Measurements from ENCODE around the gene MAFG. TPM values are rescaled to one million over a fixed set of nuclear protein-coding genes. Genes with fewer than 3 reads are reported as not detected.
A peak's percentile ranks its signal among the peaks of the same experiment; 100 is the strongest.
"Not testable (repeated sequence)": the region's sequence is repeated elsewhere in the genome, so short reads cannot be mapped to it uniquely, and the experiment has no call there.

MAFG gene
- total RNA-seq, 2 experiments from 2014 or later = 13.5 to 14.8 TPM

- H3K27ac Mint-ChIP-seq = no peak overlapping the region
- no peaks in the 10 kb centered on the region for H3K9me3 Mint-ChIP-seq
- intact Hi-C loops (cut with micrococcal nuclease) = no loop called here
- peaks cover 34% of the 10 kb centered on the region for H3K4me1 Mint-ChIP-seq (ENCODE audit: low read depth)
- DNase-seq = no peak
- H3K36me3 Mint-ChIP-seq (ENCODE audit: low read depth) = peaks cover 3% of the 10 kb centered on the region
- CTCF ChIA-PET = no interaction called here
- H3K27me3 Mint-ChIP-seq (ENCODE audit: low read depth) = no peaks in the 10 kb centered on the region
- H3K4me3 Mint-ChIP-seq = no peak overlapping the region
Measured at GRCh38 chr17:81922566-81923301, 4.8 kb downstream of the MAFG start.

GRCh38 chr17:81921996-81922565 lies 5.5 kb downstream of the MAFG start:
- H3K36me3 Mint-ChIP-seq (ENCODE audit: low read depth) = peaks cover 3% of the 10 kb centered on the region
- no peak overlapping the region for H3K27ac Mint-ChIP-seq
- intact Hi-C loops (cut with micrococcal nuclease) = no loop called here
- H3K27me3 Mint-ChIP-seq (ENCODE audit: low read depth) = no peaks in the 10 kb centered on the region
- no peak overlapping the region for H3K4me3 Mint-ChIP-seq
- DNase-seq = no peak
- H3K4me1 Mint-ChIP-seq (ENCODE audit: low read depth) = peaks cover 37% of the 10 kb centered on the region
- CTCF ChIA-PET = no interaction called here
- H3K9me3 Mint-ChIP-seq = no peaks in the 10 kb centered on the region

- no peak for DNase-seq
- Mint-ChIP-seq H3K27ac (no peak overlapping the region), H3K4me3 (no peak overlapping the region), H3K4me1 (ENCODE audit: low read depth) (peaks cover 42% of the 10 kb centered on the region), H3K27me3 (ENCODE audit: low read depth) (no peaks in the 10 kb centered on the region), H3K9me3 (no peaks in the 10 kb centered on the region), H3K36me3 (ENCODE audit: low read depth) (peaks cover 3% of the 10 kb centered on the region)
- intact Hi-C loops (cut with micrococcal nuclease) = no loop called here
- CTCF ChIA-PET = no interaction called here
Measured at GRCh38 chr17:81921537-81921862, 6.0 kb downstream of the MAFG start.

GRCh38 chr17:81920612-81921536 lies 6.7 kb downstream of the MAFG start:
- DNase-seq = no peak
- Mint-ChIP-seq H3K36me3 (ENCODE audit: low read depth) (peaks cover 4% of the 10 kb centered on the region), H3K4me3 (no peak overlapping the region), H3K27ac (no peak overlapping the region), H3K27me3 (ENCODE audit: low read depth) (no peaks in the 10 kb centered on the region), H3K9me3 (no peaks in the 10 kb centered on the region), H3K4me1 (ENCODE audit: low read depth) (peaks cover 42% of the 10 kb centered on the region)
- CTCF ChIA-PET = no interaction called here
- intact Hi-C loops (cut with micrococcal nuclease) = no loop called here

- Mint-ChIP-seq H3K4me3 (peak overlapping the region; percentile 90), H3K4me1 (ENCODE audit: low read depth) (peaks cover 31% of the 10 kb centered on the region), H3K9me3 (no peaks in the 10 kb centered on the region), H3K36me3 (ENCODE audit: low read depth) (peaks cover 11% of the 10 kb centered on the region), H3K27me3 (ENCODE audit: low read depth) (no peaks in the 10 kb centered on the region), H3K27ac (peak overlapping the region; percentile 39)
- CTCF ChIA-PET = interaction anchor here (0.9 kb wide), 1 partner anchor 9 kb away, joined by 4 read pairs; the partner anchor contains the start of gene MAFG
- no peak for DNase-seq
- intact Hi-C loops (cut with micrococcal nuclease) = loop anchor here (1.0 kb wide), 1 partner anchor 8 kb away; the partner anchor contains the start of gene MAFG
Measured at GRCh38 chr17:81918832-81919545, 8.5 kb downstream of the MAFG start.

- H3K27me3 Mint-ChIP-seq (ENCODE audit: low read depth); H3K9me3 Mint-ChIP-seq; CTCF ChIA-PET; DNase-seq: not testable (repeated sequence)
- Mint-ChIP-seq H3K27ac (peak overlapping the region; percentile 41), H3K36me3 (ENCODE audit: low read depth) (peaks cover 14% of the 10 kb centered on the region), H3K4me1 (ENCODE audit: low read depth) (peaks cover 28% of the 10 kb centered on the region), H3K4me3 (peak overlapping the region; percentile 90)
- intact Hi-C loops (cut with micrococcal nuclease) = loop anchor here (1.0 kb wide), 1 partner anchor 9 kb away; the partner anchor contains the start of gene MAFG
Measured at GRCh38 chr17:81918333-81918669, 9.2 kb downstream of the MAFG start.

GRCh38 chr17:81917565-81918332 lies 9.8 kb downstream of the MAFG start, which contains the start of gene SIRT7:
Gene SIRT7 (minus strand): TSS chr17:81918176. CDS start chr17:81918131, 45 bp downstream.
- H3K9me3 Mint-ChIP-seq = no peaks in the 10 kb centered on the region
- H3K27me3 Mint-ChIP-seq (ENCODE audit: low read depth) = no peaks in the 10 kb centered on the region
- peaks cover 31% of the 10 kb centered on the region for H3K4me1 Mint-ChIP-seq (ENCODE audit: low read depth)
- intact Hi-C loops (cut with micrococcal nuclease) = loop anchor here (1.0 kb wide), 1 partner anchor 10 kb away; the partner anchor contains the start of gene MAFG
- DNase-seq = peak; percentile 82
- CTCF ChIA-PET = interaction anchor here (0.6 to 1.6 kb wide), 2 partner anchors 10 to 149 kb away, joined by 5 to 7 read pairs; partner anchors contain the start of gene MAFG
- peak within 1 kb of the TSS; percentile 90 for H3K4me3 Mint-ChIP-seq
- H3K36me3 Mint-ChIP-seq (ENCODE audit: low read depth) = peaks cover 16% of the 10 kb centered on the region
- H3K27ac Mint-ChIP-seq = peak within 1 kb of the TSS; percentile 41

GRCh38 chr17:81916234-81917001 lies 11.1 kb downstream of the MAFG start:
- H3K9me3 Mint-ChIP-seq = no peaks in the 10 kb centered on the region
- peaks cover 16% of the 10 kb centered on the region for H3K36me3 Mint-ChIP-seq (ENCODE audit: low read depth)
- CTCF ChIA-PET = interaction anchor here (0.7 to 1.6 kb wide), 2 partner anchors 11 to 289 kb away, joined by 6 to 7 read pairs; partner anchors contain the start of gene MAFG
- peaks cover 36% of the 10 kb centered on the region for H3K4me1 Mint-ChIP-seq (ENCODE audit: low read depth)
- H3K4me3 Mint-ChIP-seq = peak overlapping the region; percentile 90
- no peak overlapping the region for H3K27ac Mint-ChIP-seq
- intact Hi-C loops (cut with micrococcal nuclease) = no loop called here
- no peak for DNase-seq
- no peaks in the 10 kb centered on the region for H3K27me3 Mint-ChIP-seq (ENCODE audit: low read depth)

GRCh38 chr17:81915331-81915730 lies 12.2 kb downstream of the MAFG start:
- CTCF ChIA-PET = no interaction called here
- no peaks in the 10 kb centered on the region for H3K9me3 Mint-ChIP-seq
- intact Hi-C loops (cut with micrococcal nuclease) = no loop called here
- no peaks in the 10 kb centered on the region for H3K27me3 Mint-ChIP-seq (ENCODE audit: low read depth)
- peaks cover 16% of the 10 kb centered on the region for H3K36me3 Mint-ChIP-seq (ENCODE audit: low read depth)
- H3K4me1 Mint-ChIP-seq (ENCODE audit: low read depth) = peaks cover 39% of the 10 kb centered on the region
- no peak overlapping the region for H3K4me3 Mint-ChIP-seq
- H3K27ac Mint-ChIP-seq = no peak overlapping the region
- DNase-seq = no peak

- peaks cover 43% of the 10 kb centered on the region for H3K4me1 Mint-ChIP-seq (ENCODE audit: low read depth)
- CTCF ChIA-PET = interaction anchor here (0.6 to 0.7 kb wide), 2 partner anchors 76 to 84 kb away, joined by 3 to 4 read pairs; no protein-coding TSS in a partner anchor
- intact Hi-C loops (cut with micrococcal nuclease) = no loop called here
Measured at GRCh38 chr17:81914103-81914850, 13.3 kb downstream of the MAFG start.

More at GRCh38 chr17:81914103-81914850, 13.3 kb downstream of the MAFG start:
- no peaks in the 10 kb centered on the region for H3K9me3 Mint-ChIP-seq
- H3K36me3 Mint-ChIP-seq (ENCODE audit: low read depth) = peaks cover 16% of the 10 kb centered on the region
- H3K27me3 Mint-ChIP-seq (ENCODE audit: low read depth) = no peaks in the 10 kb centered on the region
- no peak overlapping the region for H3K27ac Mint-ChIP-seq
- DNase-seq = no peak
- H3K4me3 Mint-ChIP-seq = no peak overlapping the region

Data from activated naive CD4-positive, alpha-beta T cell treated with anti-CD3 and anti-CD28 coated beads for 36 hours (primary cell).